Dendritic cell treated with granulocyte-macrophage colony-stimulating factor and Interleukin-4, amounts not matched to agents 40 ng/mL and 50 ng/mL, for 4 days (primary cell): ENCODE results near the gene AK4.
"Not testable (repeated sequence)": the region's sequence is repeated elsewhere in the genome, so short reads cannot be mapped to it uniquely, and the experiment has no call there.

Source experiments
- H3K27ac Mint-ChIP-seq: one replicate; pipeline ENCODE4 v1.8.0; 2022; ENCODE audit warnings: mild to moderate bottlenecking, mixed read lengths
- H3K27me3 Mint-ChIP-seq: one replicate; pipeline ENCODE4 v1.8.0; 2022; ENCODE audit warnings: mild to moderate bottlenecking, mixed read lengths
- H3K36me3 Mint-ChIP-seq: one replicate; pipeline ENCODE4 v1.8.0; 2022; ENCODE audit warnings: low read depth, mixed read lengths
- H3K4me1 Mint-ChIP-seq: one replicate; pipeline ENCODE4 v1.8.0; 2022; ENCODE audit warnings: low read depth, mixed read lengths
- H3K4me3 Mint-ChIP-seq: one replicate; pipeline ENCODE4 v1.8.0; 2022; ENCODE audit warnings: mild to moderate bottlenecking, moderate library complexity, mixed read lengths
- H3K9me3 Mint-ChIP-seq: one replicate; pipeline ENCODE4 v1.8.0; 2022; ENCODE audit warnings: mixed read lengths
- intact Hi-C: fragments of 100-400 bp; cut with micrococcal nuclease; formaldehyde crosslinking; loops from one replicate; pipeline ENCODE4 v1.15.0; 2022

The AK4 gene

GRCh38 chr1:65148178-65148547 lies at the start of gene AK4:
TSS of gene AK4 (plus strand) at chr1:65148203. CDS start at chr1:65148408, 205 bp downstream.
- Mint-ChIP-seq H3K27ac (peak within 1 kb of the TSS; percentile 73), H3K27me3 (peaks cover 20% of the 10 kb centered on the region), H3K4me1 (peaks cover 21% of the 10 kb centered on the region), H3K36me3 (peaks cover 15% of the 10 kb centered on the region), H3K4me3 (peak within 1 kb of the TSS; percentile 87)
- not testable (repeated sequence) for H3K9me3 Mint-ChIP-seq
- intact Hi-C loops = loop anchor here (2.0 kb wide), 2 partner anchors 15 to 61 kb away; no protein-coding TSS in a partner anchor

- no peaks in the 10 kb centered on the region for H3K36me3 Mint-ChIP-seq
- peaks cover 13% of the 10 kb centered on the region for H3K4me1 Mint-ChIP-seq
- peaks cover 20% of the 10 kb centered on the region for H3K9me3 Mint-ChIP-seq
- no peak overlapping the region for H3K27ac Mint-ChIP-seq
- no peaks in the 10 kb centered on the region for H3K27me3 Mint-ChIP-seq
- intact Hi-C loops = no loop called here
- H3K4me3 Mint-ChIP-seq = no peak overlapping the region
Observed at GRCh38 chr1:65103807-65104206, 44.2 kb upstream of the AK4 start.

GRCh38 chr1:65104854-65105534 lies 43.0 kb upstream of the AK4 start:
- Mint-ChIP-seq H3K9me3 (peaks cover 8% of the 10 kb centered on the region), H3K27me3 (no peaks in the 10 kb centered on the region)
- intact Hi-C loops = no loop called here

GRCh38 chr1:65105596-65105995 lies 42.4 kb upstream of the AK4 start:
- Mint-ChIP-seq H3K4me3 (no peak overlapping the region), H3K9me3 (peaks cover 2% of the 10 kb centered on the region), H3K4me1 (peaks cover 13% of the 10 kb centered on the region), H3K27me3 (no peaks in the 10 kb centered on the region), H3K36me3 (no peaks in the 10 kb centered on the region), H3K27ac (no peak overlapping the region)
- intact Hi-C loops = no loop called here

More at GRCh38 chr1:65104854-65105534, 43.0 kb upstream of the AK4 start:
- Mint-ChIP-seq H3K4me1 (peaks cover 13% of the 10 kb centered on the region), H3K4me3 (no peak overlapping the region), H3K36me3 (no peaks in the 10 kb centered on the region), H3K27ac (no peak overlapping the region)

DNA sequence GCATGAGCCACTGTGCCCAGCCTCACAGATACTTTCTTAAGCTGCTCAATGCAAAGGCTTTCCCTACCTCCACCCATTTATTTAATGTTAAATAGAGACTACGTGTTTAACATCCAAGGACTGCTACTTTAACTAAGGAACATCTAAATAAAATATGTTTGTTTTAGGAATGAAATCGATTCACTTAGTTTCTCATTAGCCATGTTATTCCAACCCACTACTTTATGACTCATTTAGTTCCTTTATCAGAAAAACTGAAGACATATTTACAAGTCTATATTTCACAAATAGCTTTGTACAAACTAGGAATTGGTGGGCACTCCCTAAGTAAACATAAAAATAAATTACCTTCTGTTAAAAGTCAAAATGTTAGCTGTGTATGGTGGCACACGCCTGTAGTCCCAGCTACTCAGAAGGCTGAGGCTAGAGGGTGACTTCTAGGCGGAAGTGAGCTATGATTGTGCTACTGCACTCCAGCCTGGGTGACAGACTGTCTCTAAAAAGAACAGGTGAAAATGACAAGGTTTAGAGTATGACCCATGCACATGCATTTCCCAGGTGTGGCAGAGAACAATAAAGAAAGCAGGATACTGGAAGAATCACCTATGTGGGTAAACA lies 39.9 kb upstream of the AK4 start:
- peaks cover 9% of the 10 kb centered on the region for H3K9me3 Mint-ChIP-seq
- H3K4me1 Mint-ChIP-seq = peaks cover 20% of the 10 kb centered on the region
- H3K4me3 Mint-ChIP-seq = no peak overlapping the region
- H3K27me3 Mint-ChIP-seq = no peaks in the 10 kb centered on the region
- no peaks in the 10 kb centered on the region for H3K36me3 Mint-ChIP-seq
- intact Hi-C loops = no loop called here
- no peak overlapping the region for H3K27ac Mint-ChIP-seq

DNA sequence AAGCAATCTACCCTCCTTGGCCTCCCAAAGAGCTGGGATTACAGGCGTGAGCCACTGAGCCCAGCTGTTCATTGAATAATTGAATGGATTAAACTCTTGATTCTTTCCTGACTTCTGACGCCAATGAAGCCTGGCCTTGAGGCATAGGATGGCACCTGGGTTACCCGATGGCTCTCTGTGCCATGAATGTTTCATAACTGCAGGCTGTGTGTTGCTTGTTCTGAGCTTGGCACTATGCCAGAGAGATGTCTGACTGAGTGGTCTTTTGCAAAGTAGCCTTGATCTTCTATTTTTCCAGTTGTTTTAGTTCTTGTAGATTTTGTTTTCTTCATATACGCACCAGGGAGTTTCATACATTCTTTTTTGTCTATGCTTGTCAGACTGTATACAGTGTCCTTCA lies 38.5 kb upstream of the AK4 start:
- Mint-ChIP-seq H3K4me1 (peaks cover 26% of the 10 kb centered on the region), H3K27ac (no peak overlapping the region), H3K4me3 (no peak overlapping the region), H3K9me3 (peaks cover 9% of the 10 kb centered on the region), H3K36me3 (no peaks in the 10 kb centered on the region), H3K27me3 (no peaks in the 10 kb centered on the region)
- intact Hi-C loops = no loop called here

GRCh38 chr1:65112811-65113210 lies 35.2 kb upstream of the AK4 start:
- Mint-ChIP-seq H3K27ac (no peak overlapping the region), H3K4me1 (peaks cover 13% of the 10 kb centered on the region), H3K9me3 (peaks cover 9% of the 10 kb centered on the region), H3K27me3 (no peaks in the 10 kb centered on the region), H3K4me3 (no peak overlapping the region), H3K36me3 (no peaks in the 10 kb centered on the region)
- intact Hi-C loops = no loop called here

- Mint-ChIP-seq H3K27ac (no peak overlapping the region), H3K4me1 (peaks cover 13% of the 10 kb centered on the region), H3K9me3 (peaks cover 9% of the 10 kb centered on the region), H3K36me3 (no peaks in the 10 kb centered on the region), H3K27me3 (no peaks in the 10 kb centered on the region), H3K4me3 (no peak overlapping the region)
- intact Hi-C loops = no loop called here
Observed at GRCh38 chr1:65113298-65113697, 34.7 kb upstream of the AK4 start.

DNA sequence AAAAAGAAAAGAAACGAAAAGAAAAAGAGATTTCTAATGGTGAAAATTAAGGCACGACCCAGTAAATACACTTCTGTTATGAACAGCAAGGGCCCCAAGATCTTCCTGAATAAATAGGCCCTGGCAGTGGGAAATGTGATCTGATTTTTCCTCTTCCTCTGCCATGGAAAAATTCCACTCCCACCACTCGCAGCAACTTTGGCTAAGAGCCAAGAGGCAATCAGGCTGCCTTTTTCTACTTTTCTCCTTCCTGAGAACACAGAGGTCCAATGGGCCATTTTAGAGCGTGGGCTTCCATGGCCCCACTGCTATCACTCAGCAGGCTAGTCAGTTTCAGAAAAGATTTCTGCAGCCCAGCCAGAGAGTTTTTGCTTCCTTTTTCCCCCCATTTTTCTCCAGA lies 33.7 kb upstream of the AK4 start:
- Mint-ChIP-seq H3K4me1 (peaks cover 13% of the 10 kb centered on the region), H3K36me3 (no peaks in the 10 kb centered on the region), H3K9me3 (peaks cover 9% of the 10 kb centered on the region), H3K4me3 (no peak overlapping the region), H3K27ac (no peak overlapping the region), H3K27me3 (no peaks in the 10 kb centered on the region)
- intact Hi-C loops = no loop called here

GRCh38 chr1:65119951-65120350 lies 28.1 kb upstream of the AK4 start:
- Mint-ChIP-seq H3K36me3 (no peaks in the 10 kb centered on the region), H3K27ac (no peak overlapping the region), H3K9me3 (no peaks in the 10 kb centered on the region), H3K4me3 (no peak overlapping the region), H3K27me3 (no peaks in the 10 kb centered on the region), H3K4me1 (no peaks in the 10 kb centered on the region)
- intact Hi-C loops = no loop called here

- H3K9me3 Mint-ChIP-seq, H3K4me3 Mint-ChIP-seq, H3K36me3 Mint-ChIP-seq, H3K27ac Mint-ChIP-seq, H3K4me1 Mint-ChIP-seq, H3K27me3 Mint-ChIP-seq, intact Hi-C loops: not testable (repeated sequence)
Observed at GRCh38 chr1:65129104-65129503, 18.9 kb upstream of the AK4 start.

DNA sequence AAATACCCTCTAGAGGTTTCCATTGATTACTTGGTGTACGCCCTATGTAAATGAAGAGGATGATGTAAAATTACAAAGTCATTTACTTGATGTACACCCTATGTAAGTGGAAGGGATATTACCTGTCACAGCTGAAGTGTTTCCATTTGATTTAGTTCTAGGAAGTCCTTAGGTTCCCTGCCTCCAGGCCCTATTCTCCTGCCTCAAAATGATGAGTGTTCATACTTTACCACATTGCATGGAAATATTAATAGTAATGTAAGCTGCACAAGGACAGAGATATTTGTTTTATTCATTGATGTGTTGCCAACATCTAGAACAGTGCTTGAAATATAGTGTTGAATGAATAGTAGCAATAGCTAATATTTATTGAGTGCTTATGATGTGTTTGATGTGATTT lies 9.5 kb upstream of the AK4 start:
- Mint-ChIP-seq H3K9me3 (no peaks in the 10 kb centered on the region), H3K36me3 (no peaks in the 10 kb centered on the region), H3K27me3 (no peaks in the 10 kb centered on the region), H3K4me3 (no peak overlapping the region), H3K27ac (no peak overlapping the region), H3K4me1 (peaks cover 6% of the 10 kb centered on the region)
- intact Hi-C loops = no loop called here

GRCh38 chr1:65139793-65140192 lies 8.2 kb upstream of the AK4 start:
- H3K9me3 Mint-ChIP-seq, H3K4me1 Mint-ChIP-seq, H3K27ac Mint-ChIP-seq, H3K36me3 Mint-ChIP-seq, intact Hi-C loops, H3K27me3 Mint-ChIP-seq, H3K4me3 Mint-ChIP-seq: not testable (repeated sequence)

GRCh38 chr1:65141394-65141793 lies 6.6 kb upstream of the AK4 start:
- H3K9me3 Mint-ChIP-seq = no peaks in the 10 kb centered on the region
- H3K4me1 Mint-ChIP-seq = peaks cover 6% of the 10 kb centered on the region
- no peak overlapping the region for H3K27ac Mint-ChIP-seq
- intact Hi-C loops = no loop called here
- no peak overlapping the region for H3K4me3 Mint-ChIP-seq
- no peaks in the 10 kb centered on the region for H3K36me3 Mint-ChIP-seq
- peaks cover 7% of the 10 kb centered on the region for H3K27me3 Mint-ChIP-seq

DNA sequence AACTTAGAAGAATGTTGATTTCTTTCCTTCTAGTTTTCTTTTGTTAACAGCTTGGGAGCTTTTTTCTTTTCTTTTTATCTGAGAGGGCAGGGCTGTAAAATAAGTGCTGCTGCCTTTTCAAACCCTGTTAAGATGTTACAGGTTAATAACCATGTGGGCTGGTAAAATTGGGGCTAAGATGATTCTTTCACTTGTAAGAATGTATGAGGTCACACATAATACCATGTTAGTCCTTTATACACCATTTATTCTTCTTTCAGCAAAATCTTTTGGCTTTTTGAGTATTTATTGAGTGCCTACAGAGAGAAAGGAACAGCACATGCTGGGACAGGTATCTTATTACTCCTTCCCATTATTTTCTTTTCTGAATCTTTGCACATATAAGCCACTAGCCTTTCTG lies 6.1 kb upstream of the AK4 start:
- Mint-ChIP-seq H3K4me1 (peaks cover 6% of the 10 kb centered on the region), H3K4me3 (no peak overlapping the region), H3K9me3 (no peaks in the 10 kb centered on the region), H3K27me3 (peaks cover 12% of the 10 kb centered on the region), H3K27ac (no peak overlapping the region), H3K36me3 (no peaks in the 10 kb centered on the region)
- intact Hi-C loops = no loop called here
